GM12891 (cell line): ENCODE data around the gene RAP1GAP.

Experiments used
- POLR2A ChIP-seq: IDR thresholded peaks from 2 replicates; pipeline ENCODE4 v1.6.1; 2011; ENCODE audit warnings: low read depth, low read length, control low read depth
- POLR2AphosphoS5 ChIP-seq: IDR thresholded peaks from 2 replicates; pipeline ENCODE4 v1.6.1; 2011; ENCODE audit warnings: low read depth, low read length, control low read depth
- SPI1 ChIP-seq: IDR thresholded peaks from 2 replicates; pipeline ENCODE4 v1.6.1; 2011; ENCODE audit warnings: low read depth, low read length, control low read depth
- TAF1 ChIP-seq: IDR thresholded peaks from 2 replicates; pipeline ENCODE4 v1.6.1; 2011; ENCODE audit warnings: low read depth, low read length, control low read depth

- no peak for TF ChIP-seq POLR2AphosphoS5
- no peak for TF ChIP-seq POLR2A
- TF ChIP-seq TAF1: no peak
- no peak for TF ChIP-seq SPI1
Measured at GRCh38 chr1:21598904-21599303, 70.3 kb downstream of the RAP1GAP start.
